ENCODE measurements around the gene SPEF1.

SPEF1 gene

DNA sequence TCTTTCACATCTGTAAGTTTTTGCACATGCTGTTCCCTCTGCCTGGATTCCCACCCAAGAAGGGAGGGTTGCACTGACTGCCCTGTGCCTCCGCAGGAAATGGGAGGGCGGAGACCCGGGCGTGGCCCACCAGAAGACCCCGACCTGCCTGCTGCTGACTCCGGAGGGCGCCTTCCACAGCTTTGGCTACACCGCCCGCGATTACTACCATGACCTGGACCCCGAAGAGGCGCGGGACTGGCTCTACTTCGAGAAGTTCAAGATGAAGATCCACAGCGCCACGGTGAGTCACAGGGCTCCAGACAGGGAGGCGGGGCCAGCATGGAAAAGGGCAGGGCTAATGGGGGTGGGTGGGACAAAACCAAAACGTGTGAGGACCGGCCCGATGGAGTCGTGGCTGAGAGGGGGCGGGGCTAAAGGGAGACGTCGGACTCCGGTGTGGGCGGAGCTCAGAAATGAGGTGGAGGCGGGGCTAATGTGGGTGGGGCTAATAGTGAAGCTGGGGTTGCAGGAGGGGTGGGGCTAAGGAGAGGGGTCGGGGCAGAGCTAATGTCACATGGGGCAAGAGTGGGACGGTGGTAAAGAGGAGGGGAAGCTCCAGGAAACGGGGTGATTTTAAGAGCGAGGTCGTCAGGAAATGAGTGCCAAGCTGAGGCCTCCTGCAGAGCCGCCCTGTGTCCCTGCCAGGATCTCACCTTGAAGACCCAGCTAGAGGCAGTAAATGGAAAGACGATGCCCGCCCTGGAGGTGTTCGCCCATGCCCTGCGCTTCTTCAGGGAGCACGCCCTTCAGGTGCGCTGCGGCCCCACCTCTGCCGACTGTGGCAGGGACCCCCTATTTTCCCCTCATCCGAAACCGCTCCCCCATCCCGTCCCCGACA lies 36.2 kb downstream of the SPEF1 start:
- peak; percentile 85 for DNase-seq

DNA sequence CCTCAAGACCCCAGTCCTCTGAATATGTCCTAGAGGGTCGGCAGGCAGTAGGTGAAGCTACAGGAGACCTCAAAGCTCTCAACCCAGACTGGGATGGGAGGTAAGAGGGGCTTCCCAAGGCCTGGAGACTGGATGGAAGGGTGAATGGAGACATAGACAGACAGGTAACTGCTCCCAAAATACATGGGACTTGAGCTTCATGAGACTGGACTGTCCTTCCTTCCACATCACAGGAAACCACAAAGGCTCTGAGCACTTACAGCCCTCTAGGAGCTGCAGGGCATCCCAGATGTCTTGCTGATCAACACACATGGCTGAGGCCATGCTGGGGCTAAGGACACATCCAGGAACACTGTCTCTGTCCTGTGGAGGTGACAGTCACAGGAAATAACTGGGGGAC lies 37.2 kb downstream of the SPEF1 start:
- DNase-seq: no peak

GRCh38 chr20:3743251-3743650 lies 38.0 kb downstream of the SPEF1 start:
- DNase-seq: no peak

GRCh38 chr20:3741836-3742458 lies 39.3 kb downstream of the SPEF1 start:
- no peak for DNase-seq

- no peak for DNase-seq
These were observed 40.5 kb downstream of the SPEF1 start for GRCh38 chr20:3740615-3741301.

GRCh38 chr20:3739926-3740451 lies 41.3 kb downstream of the SPEF1 start:
- DNase-seq: no peak

GRCh38 chr20:3739054-3739925 lies 42.0 kb downstream of the SPEF1 start:
- no peak for DNase-seq

DNA sequence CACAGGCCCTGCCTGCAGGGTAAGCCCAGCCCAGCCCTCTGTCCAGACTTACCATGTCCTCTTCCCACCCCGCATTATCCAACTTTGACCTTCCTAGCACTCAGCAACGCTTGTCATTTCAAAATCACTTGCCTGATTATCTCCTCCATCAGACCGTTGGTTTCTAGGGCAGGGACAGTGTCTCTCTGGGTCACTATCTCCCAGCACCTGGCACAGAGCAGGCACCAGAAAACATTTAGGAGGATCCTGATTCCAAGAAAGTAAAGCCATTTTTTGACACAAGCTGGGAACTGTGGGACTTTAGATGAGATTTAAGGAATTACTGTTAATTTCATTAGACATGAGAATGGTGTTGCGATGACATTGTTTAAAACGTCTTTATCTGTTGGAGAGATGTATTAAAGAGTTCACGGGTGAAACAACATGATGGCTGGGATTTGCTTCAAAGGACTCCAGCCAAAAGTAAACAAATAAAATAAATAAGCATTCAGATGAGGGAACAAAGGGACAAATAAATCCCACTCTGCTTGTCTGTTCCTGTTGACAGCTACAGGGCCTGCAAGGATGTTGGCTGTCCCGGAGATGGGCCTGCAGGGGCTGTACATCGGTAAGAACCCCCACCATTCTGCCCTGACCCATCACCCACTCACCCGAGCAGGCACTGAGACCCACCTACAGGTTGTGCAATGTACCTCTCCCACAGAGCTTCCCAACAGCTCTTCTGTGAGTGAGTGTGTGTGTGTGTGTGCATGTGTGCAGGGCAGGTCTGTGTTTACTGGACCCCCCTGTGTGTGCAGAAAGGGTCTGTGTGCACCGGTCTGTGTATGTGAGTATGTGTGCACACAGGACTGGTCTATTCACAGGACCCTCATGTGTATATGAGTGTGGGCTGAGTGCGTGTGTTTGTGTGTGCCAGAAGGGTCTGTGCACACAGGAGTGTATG lies 42.9 kb downstream of the SPEF1 start:
- no peak for DNase-seq

- DNase-seq: no peak
These were observed 45.5 kb downstream of the SPEF1 start for GRCh38 chr20:3735768-3736167.

DNA sequence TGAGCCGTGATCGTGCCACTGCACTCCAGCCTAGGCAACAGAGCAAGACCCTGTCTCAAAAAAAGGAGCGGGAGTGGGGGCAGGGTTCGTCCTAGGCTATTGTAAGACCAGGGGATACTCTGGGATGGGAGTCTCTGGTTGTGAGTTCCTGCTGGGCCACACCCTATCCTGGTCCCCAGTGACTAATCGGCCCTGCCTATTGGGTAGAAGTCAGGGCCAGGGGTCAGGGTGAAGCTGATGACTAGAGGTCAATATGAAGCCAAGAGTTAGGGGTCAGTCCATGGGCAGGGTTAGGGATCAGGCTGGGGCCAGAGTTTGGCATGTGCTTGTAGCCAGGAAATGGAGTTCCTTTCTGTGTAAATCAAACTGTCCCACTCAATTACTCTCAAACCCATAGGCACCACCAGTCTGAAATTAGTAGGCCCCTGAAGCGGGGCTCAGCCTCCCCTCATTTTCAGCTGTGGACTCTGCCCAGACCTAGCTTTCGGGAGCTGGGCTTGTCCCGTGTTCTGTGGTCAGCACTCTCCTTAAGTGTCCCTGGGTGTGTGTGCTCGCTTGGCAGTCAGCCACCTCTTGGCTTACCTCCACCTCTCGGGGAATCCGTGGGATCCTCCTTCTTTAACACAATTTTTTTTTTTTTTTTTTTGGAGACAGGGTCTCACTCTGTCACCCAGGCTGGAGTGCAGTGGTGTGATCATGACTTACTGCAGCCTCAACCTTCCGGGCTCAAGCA lies 47.0 kb downstream of the SPEF1 start:
- DNase-seq: no peak

- no peak for DNase-seq
These were observed 47.9 kb downstream of the SPEF1 start for GRCh38 chr20:3733119-3733995.

DNA sequence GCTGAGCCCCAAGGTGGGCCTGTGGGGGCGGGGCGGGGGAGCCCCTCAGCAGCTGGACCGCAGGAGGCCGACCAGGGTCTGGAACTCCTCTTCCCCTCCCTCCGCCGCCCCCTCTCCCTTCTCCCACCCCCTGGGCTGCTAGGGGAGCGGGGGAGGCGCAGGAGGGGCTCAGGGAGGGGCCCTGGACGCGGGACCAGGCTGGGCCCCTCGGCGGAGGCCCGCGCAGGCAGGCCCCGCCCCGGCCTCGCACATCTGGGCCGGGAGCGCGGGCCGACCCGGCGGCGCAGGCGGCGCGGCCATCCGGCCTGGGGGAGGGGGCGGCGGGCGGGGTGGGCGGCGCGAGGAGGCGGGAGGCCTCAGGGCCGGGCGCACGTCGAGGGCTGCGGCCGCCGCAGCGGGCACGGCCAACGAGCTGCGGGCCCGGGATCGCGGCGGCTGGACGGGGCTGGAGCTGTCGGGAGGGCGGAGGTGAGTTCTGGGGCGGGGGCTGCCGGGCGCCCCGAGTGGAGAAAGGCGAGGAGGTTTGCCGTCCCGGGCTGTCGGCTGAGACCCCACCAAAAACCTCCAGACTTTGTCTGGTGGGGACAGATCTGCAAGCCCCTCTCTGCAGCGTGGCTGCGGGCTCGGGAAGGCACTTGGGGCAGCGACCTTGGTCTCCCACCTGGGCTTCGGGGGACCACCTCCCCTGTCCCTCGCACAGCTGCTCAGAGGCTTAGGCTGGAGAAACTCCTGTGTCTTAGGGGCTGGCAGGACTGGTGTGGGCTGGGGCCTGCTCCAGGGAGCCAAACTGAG lies 48.7 kb downstream of the SPEF1 start, which contains the start of gene HSPA12B:
Gene HSPA12B (plus strand): TSS at position 359 of the 792 bp plus-strand sequence. CDS start 5,990 bp downstream, outside the sequence.
- peak; percentile 34 for DNase-seq

GRCh38 chr20:3731944-3732326 lies 49.3 kb downstream of the SPEF1 start:
- no peak for DNase-seq

- no peak for DNase-seq
These were observed 50.2 kb downstream of the SPEF1 start for GRCh38 chr20:3730803-3731672.

DNA sequence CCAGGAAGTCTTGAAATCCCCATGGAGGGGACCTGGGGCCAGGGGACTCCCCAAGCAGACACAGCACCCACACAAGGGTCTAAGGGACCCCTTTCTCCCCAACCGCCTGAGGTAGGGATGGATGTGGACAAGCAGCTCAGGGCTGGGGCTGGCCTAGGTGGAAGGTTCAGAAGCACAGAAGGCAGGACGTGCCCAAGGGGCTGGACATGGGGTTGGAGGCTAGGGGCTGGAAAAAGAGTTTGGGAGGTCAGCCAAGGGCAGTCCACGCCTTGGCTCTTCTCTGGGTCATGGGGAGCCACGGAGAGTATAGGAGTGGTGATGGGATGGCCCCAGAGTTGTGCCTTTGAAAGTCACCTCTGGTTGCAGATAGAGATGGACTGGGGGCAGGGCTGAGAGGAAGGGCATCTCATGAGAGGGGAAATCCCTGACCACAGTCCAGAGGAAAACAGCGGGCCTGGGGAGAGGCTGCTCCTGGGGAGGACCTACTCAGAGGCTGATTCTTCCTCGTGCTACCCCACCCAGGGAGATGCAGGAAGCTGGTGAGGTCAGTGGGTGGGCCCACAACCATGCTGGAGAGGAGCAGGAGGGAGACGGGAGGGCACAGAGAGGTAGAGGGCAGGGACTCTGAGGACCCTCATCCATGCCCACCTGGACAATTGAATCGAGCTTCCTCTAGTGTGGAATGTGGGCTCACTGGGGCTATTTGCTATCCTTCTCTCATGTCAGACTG lies 51.3 kb downstream of the SPEF1 start:
- DNase-seq: no peak

DNA sequence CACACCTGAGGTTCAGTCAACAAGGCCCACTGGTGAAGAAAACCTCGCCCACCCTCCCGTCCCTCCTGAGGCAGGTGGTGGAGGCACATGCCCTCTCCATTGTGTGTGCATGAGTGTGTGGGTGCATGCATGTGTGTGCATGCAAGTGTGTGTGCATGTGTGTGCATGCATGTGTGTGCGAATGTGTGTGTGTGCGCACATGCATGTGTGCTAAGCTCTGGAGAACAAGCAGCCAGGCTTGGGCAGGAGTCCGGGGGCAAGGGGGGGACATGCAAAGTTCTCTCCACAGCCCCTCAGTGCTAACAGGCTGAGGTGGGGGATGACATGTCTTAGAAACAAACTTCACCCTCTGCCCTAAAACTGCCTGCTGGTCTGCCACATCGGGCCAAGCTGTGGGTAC lies 51.9 kb downstream of the SPEF1 start:
- DNase-seq: no peak

DNA sequence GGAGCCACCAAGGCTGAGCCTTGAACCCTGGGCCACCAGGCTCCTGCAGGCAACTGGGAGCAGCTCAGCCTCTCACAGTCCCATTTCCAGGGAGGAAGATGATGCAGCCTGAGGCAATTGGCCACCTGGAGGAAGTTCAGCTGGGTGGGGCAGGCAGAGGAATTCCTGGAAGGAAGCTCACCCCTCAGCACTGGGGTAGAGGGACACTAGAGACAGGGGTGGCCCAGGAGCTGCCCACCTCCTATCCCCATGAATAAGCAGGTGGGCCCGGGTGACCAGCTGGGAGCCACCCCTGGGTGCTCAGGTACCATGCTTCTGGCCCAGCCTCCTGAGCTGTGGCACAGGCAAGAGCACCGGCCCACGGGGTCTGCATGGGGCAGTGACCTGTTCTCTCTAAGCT lies 52.4 kb downstream of the SPEF1 start:
- DNase-seq: no peak

Measured in NCI-H82 (cell line).